Measurements from ENCODE around the gene KAT5.
"Not testable (repeated sequence)": the region's sequence is repeated elsewhere in the genome, so short reads cannot be mapped to it uniquely, and the experiment has no call there.

KAT5 gene

GRCh38 chr11:65711785-65712632, at the start of gene KAT5:
Gene KAT5, plus strand, starts transcription at chr11:65712252. Its CDS starts 16 bp downstream, at chr11:65712268.
- Histone ChIP-seq H3K4me3 (peak within 1 kb of the TSS; percentile 80), H3K36me3 (replicated peaks) (peaks cover 36% of the 10 kb centered on the region), H3K9me3 (no peaks in the 10 kb centered on the region), H3K4me1 (peaks cover 6% of the 10 kb centered on the region), H3K27me3 (ENCODE audit: low read depth) (no peaks in the 10 kb centered on the region)
- peak; percentile 99 for DNase-seq (ENCODE audit: low spot score in 2 of 2)
- in situ Hi-C loops (cut with MboI; ENCODE audit: low sequenced_read_pairs) = no loop called here

GRCh38 chr11:65662799-65663638, 49.0 kb upstream of the KAT5 start, which contains the start of gene RELA:
Gene RELA, minus strand, starts transcription at chr11:65662916. Its CDS starts 84 bp downstream, at chr11:65662832.
- peaks cover 3% of the 10 kb centered on the region for H3K4me1 ChIP-seq
- peak; percentile 90 to 95 for DNase-seq (ENCODE audit: low spot score in 2 of 2)
- no peaks in the 10 kb centered on the region for H3K9me3 ChIP-seq
- H3K4me3 ChIP-seq = peak within 1 kb of the TSS; percentile 79
- H3K36me3 ChIP-seq (replicated peaks) = peaks cover 35% of the 10 kb centered on the region
- in situ Hi-C loops (cut with MboI; ENCODE audit: low sequenced_read_pairs) = no loop called here
- no peaks in the 10 kb centered on the region for H3K27me3 ChIP-seq (ENCODE audit: low read depth)

- in situ Hi-C loops (cut with MboI; ENCODE audit: low sequenced_read_pairs) = no loop called here
- peak in 1 of 2 experiments; percentile 56 for DNase-seq (ENCODE audit: low spot score in 2 of 2)
- Histone ChIP-seq H3K9me3 (no peaks in the 10 kb centered on the region), H3K36me3 (replicated peaks) (peaks cover 28% of the 10 kb centered on the region), H3K4me3 (peak overlapping the region; percentile 79), H3K27me3 (ENCODE audit: low read depth) (no peaks in the 10 kb centered on the region), H3K4me1 (peaks cover 3% of the 10 kb centered on the region)
Observed at GRCh38 chr11:65663639-65664200, 48.3 kb upstream of the KAT5 start.

- H3K27me3 ChIP-seq (ENCODE audit: low read depth) = no peaks in the 10 kb centered on the region
- no peaks in the 10 kb centered on the region for H3K4me1 ChIP-seq
- in situ Hi-C loops (cut with MboI; ENCODE audit: low sequenced_read_pairs) = no loop called here
- DNase-seq (ENCODE audit: low spot score in 2 of 2) = no peak
- H3K9me3 ChIP-seq = no peaks in the 10 kb centered on the region
- no peak overlapping the region for H3K4me3 ChIP-seq
- no peaks in the 10 kb centered on the region for H3K36me3 ChIP-seq (replicated peaks)
Observed at GRCh38 chr11:65672180-65672860, 39.7 kb upstream of the KAT5 start.

GRCh38 chr11:65672982-65673381, 39.1 kb upstream of the KAT5 start:
- Histone ChIP-seq H3K36me3 (replicated peaks) (no peaks in the 10 kb centered on the region), H3K27me3 (ENCODE audit: low read depth) (no peaks in the 10 kb centered on the region), H3K4me1 (no peaks in the 10 kb centered on the region), H3K4me3 (no peak overlapping the region), H3K9me3 (no peaks in the 10 kb centered on the region)
- DNase-seq (ENCODE audit: low spot score in 2 of 2) = no peak
- in situ Hi-C loops (cut with MboI; ENCODE audit: low sequenced_read_pairs) = no loop called here

- no peak for DNase-seq (ENCODE audit: low spot score in 2 of 2)
- no peaks in the 10 kb centered on the region for H3K36me3 ChIP-seq (replicated peaks)
- H3K4me1 ChIP-seq = no peaks in the 10 kb centered on the region
- no peaks in the 10 kb centered on the region for H3K9me3 ChIP-seq
- H3K27me3 ChIP-seq (ENCODE audit: low read depth) = peaks cover 10% of the 10 kb centered on the region
- no peak overlapping the region for H3K4me3 ChIP-seq
- in situ Hi-C loops (cut with MboI; ENCODE audit: low sequenced_read_pairs) = no loop called here
Observed at GRCh38 chr11:65680192-65680743, 31.8 kb upstream of the KAT5 start.

- H3K4me1 ChIP-seq; H3K36me3 ChIP-seq (replicated peaks); in situ Hi-C loops (cut with MboI; ENCODE audit: low sequenced_read_pairs); H3K4me3 ChIP-seq; H3K9me3 ChIP-seq; DNase-seq (ENCODE audit: low spot score in 2 of 2): not testable (repeated sequence)
- peaks cover 10% of the 10 kb centered on the region for H3K27me3 ChIP-seq (ENCODE audit: low read depth)
Observed at GRCh38 chr11:65683480-65683879, 28.6 kb upstream of the KAT5 start.

GRCh38 chr11:65685981-65686380, 26.1 kb upstream of the KAT5 start:
- H3K4me3 ChIP-seq = no peak overlapping the region
- H3K27me3 ChIP-seq (ENCODE audit: low read depth) = peaks cover 10% of the 10 kb centered on the region
- in situ Hi-C loops (cut with MboI; ENCODE audit: low sequenced_read_pairs) = no loop called here
- no peaks in the 10 kb centered on the region for H3K36me3 ChIP-seq (replicated peaks)
- H3K4me1 ChIP-seq = no peaks in the 10 kb centered on the region
- DNase-seq (ENCODE audit: low spot score in 2 of 2) = no peak
- no peaks in the 10 kb centered on the region for H3K9me3 ChIP-seq

- H3K4me1 ChIP-seq; in situ Hi-C loops (cut with MboI; ENCODE audit: low sequenced_read_pairs); H3K27me3 ChIP-seq (ENCODE audit: low read depth): not testable (repeated sequence)
Observed at GRCh38 chr11:65691847-65692246, 20.2 kb upstream of the KAT5 start.

GRCh38 chr11:65692367-65692766, 19.7 kb upstream of the KAT5 start:
- no peaks in the 10 kb centered on the region for H3K36me3 ChIP-seq (replicated peaks)
- DNase-seq (ENCODE audit: low spot score in 2 of 2) = no peak

More at GRCh38 chr11:65691847-65692246, 20.2 kb upstream of the KAT5 start:
- not testable (repeated sequence) for DNase-seq (ENCODE audit: low spot score in 2 of 2); H3K9me3 ChIP-seq; H3K4me3 ChIP-seq; H3K36me3 ChIP-seq (replicated peaks)

GRCh38 chr11:65695459-65696241, 16.4 kb upstream of the KAT5 start:
- H3K4me3 ChIP-seq = no peak overlapping the region
- DNase-seq (ENCODE audit: low spot score in 2 of 2) = peak in 1 of 2 experiments; percentile 61
- peaks cover 2% of the 10 kb centered on the region; the same call in 1 of the 2 replicates for H3K9me3 ChIP-seq
- in situ Hi-C loops (cut with MboI; ENCODE audit: low sequenced_read_pairs) = no loop called here
- H3K4me1 ChIP-seq = peaks cover 6% of the 10 kb centered on the region
- no peaks in the 10 kb centered on the region for H3K36me3 ChIP-seq (replicated peaks)
- no peaks in the 10 kb centered on the region for H3K27me3 ChIP-seq (ENCODE audit: low read depth)

More at GRCh38 chr11:65692367-65692766, 19.7 kb upstream of the KAT5 start:
- Histone ChIP-seq H3K4me3 (no peak overlapping the region), H3K4me1 (peaks cover 6% of the 10 kb centered on the region), H3K27me3 (ENCODE audit: low read depth) (no peaks in the 10 kb centered on the region), H3K9me3 (no peaks in the 10 kb centered on the region)
- in situ Hi-C loops (cut with MboI; ENCODE audit: low sequenced_read_pairs) = no loop called here

- DNase-seq (ENCODE audit: low spot score in 2 of 2) = no peak
- peaks cover 2% of the 10 kb centered on the region; the same call in 1 of the 2 replicates for H3K9me3 ChIP-seq
- in situ Hi-C loops (cut with MboI; ENCODE audit: low sequenced_read_pairs) = no loop called here
- no peaks in the 10 kb centered on the region for H3K27me3 ChIP-seq (ENCODE audit: low read depth)
- no peaks in the 10 kb centered on the region for H3K36me3 ChIP-seq (replicated peaks)
- H3K4me1 ChIP-seq = peaks cover 6% of the 10 kb centered on the region
- no peak overlapping the region for H3K4me3 ChIP-seq
Observed at GRCh38 chr11:65696802-65697552, 15.1 kb upstream of the KAT5 start.
